ENCODE data around the gene FLNC.

DNA sequence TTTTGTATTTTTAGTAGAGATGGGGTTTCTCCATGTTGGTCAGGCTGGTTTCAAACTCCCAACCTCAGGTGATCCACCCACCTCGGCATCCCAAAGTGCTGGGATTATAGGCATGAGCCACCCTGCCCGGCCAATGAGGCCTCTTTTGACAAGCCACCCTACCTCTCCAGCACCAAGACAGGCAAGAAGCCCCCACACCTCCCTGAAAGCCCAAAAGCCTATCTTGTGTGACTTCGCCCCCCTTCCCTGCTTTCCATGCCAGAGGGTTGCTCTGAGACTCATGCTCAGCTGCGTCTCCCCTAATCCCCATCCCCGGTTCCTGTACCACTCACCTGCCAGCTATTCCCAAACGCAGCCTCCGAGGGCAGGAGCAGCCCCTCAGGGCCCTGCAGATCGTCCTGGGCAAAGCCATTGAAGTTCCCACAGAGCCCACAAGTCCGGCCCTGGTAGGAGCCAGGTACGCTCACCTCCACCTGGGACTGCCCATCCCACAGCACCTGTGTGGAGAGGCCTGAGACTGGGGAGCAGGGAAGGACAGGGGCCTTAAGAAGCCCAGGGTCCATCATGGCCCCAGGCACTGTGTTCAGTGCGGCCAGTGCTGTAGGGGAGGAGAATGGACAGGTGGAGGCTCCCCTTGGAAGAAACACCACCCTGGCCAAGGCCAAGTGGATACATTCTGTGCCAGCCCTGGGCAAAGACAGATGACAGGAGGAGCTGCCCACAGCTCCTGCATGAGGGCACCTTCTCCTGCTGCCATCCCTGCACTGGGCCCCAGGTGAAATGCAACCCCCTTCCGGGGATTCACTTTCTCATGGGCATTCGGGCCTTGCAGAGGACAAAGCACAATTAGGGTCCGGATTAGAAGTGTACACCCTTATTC lies 48.3 kb downstream of the FLNC start:
- TF ChIP-seq POLR2A (IDR thresholded peaks at IDR 0.05): no peak
- TF ChIP-seq, protein P1, sequence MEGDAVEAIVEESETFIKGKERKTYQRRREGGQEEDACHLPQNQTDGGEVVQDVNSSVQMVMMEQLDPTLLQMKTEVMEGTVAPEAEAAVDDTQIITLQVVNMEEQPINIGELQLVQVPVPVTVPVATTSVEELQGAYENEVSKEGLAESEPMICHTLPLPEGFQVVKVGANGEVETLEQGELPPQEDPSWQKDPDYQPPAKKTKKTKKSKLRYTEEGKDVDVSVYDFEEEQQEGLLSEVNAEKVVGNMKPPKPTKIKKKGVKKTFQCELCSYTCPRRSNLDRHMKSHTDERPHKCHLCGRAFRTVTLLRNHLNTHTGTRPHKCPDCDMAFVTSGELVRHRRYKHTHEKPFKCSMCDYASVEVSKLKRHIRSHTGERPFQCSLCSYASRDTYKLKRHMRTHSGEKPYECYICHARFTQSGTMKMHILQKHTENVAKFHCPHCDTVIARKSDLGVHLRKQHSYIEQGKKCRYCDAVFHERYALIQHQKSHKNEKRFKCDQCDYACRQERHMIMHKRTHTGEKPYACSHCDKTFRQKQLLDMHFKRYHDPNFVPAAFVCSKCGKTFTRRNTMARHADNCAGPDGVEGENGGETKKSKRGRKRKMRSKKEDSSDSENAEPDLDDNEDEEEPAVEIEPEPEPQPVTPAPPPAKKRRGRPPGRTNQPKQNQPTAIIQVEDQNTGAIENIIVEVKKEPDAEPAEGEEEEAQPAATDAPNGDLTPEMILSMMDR (IDR thresholded peaks at IDR 0.05): no peak
